ENCODE results near the gene TTC39C. TPM values are rescaled to one million over a fixed set of nuclear protein-coding genes. Genes with fewer than 3 reads are reported as not detected.

The TTC39C gene
- total and polyA plus RNA-seq, 2 donors (not counting 3 experiments of a cell fraction or from before 2014, with no cell fraction given): 0.61 to 6.2 TPM

DNA sequence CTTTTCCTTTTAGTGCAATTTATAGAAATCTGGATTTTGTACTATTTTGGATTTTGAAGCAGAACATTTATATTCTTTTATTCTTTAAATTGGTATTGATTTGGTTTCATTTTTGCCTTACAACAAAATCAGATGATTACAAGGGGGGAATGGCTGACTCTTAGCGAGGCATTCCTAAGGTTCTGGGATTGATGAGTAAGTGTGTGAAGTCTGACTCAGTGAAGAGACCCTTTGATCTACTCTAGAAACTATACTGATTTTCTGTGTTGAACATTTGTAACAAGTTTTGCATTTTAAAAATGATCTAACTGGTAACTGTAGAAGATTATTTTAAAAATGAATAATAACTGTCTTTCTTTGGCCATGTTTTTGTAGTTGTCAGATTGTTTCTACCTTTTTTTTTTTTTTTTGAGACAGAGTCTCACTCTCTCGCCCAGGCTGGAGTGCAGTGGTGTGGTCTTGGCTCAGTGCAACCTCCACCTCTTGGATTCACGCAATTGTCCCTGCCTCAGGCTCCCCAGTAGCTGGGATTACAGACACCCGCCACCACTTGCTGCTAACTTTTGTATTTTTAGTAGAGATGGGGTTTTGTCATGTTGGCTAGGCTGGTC, 48.7 kb downstream of the TTC39C start:
- FAIRE-seq (no peak), DNase-seq (ENCODE audit: low read depth, low spot score) (no peak)
- H4K20me1 ChIP-seq (replicated peaks; ENCODE audit: control insufficient read depth, extremely low read depth, insufficient read depth, low read length): no peaks in the 10 kb centered on the region
- H3K79me2 ChIP-seq (ENCODE audit: control insufficient read depth, insufficient read depth, low read length): no peaks in the 10 kb centered on the region
- dilution Hi-C loops (cut with MboI; ENCODE audit: extremely low pct_ligation_motif_present, low sequenced_read_pairs): no loop called here
- H2AFZ ChIP-seq (ENCODE audit: low read depth, low read length): no peak overlapping the region
- no peak overlapping the region for H3K4me3 ChIP-seq (replicated peaks in 1 of 3; ENCODE audit: insufficient read depth in 1 of 3, low read depth in 1 of 3, low read length in 3 of 3)
- no peaks in the 10 kb centered on the region for H3K27me3 ChIP-seq (ENCODE audit: control insufficient read depth in 2 of 2, insufficient read depth in 2 of 2, low read length in 2 of 2)
- no peaks in the 10 kb centered on the region for H3K9me3 ChIP-seq (replicated peaks; ENCODE audit: control insufficient read depth, insufficient read depth, low read length)
- H3K4me1 ChIP-seq (ENCODE audit: control insufficient read depth, extremely low read depth, insufficient read depth, low read length): no peaks in the 10 kb centered on the region
- POLR2A ChIA-PET: no interaction called here
- H3K27ac ChIP-seq (ENCODE audit: insufficient read depth, low read depth, low read length): no peak overlapping the region
- TF ChIP-seq FOS (IDR thresholded peaks at IDR 0.05; ENCODE audit: borderline replicate concordance, insufficient read depth, low read length): no peak
- no peak for TF ChIP-seq MYC (IDR thresholded peaks at IDR 0.05; ENCODE audit: low read depth, low read length)
- TF ChIP-seq, protein P1, sequence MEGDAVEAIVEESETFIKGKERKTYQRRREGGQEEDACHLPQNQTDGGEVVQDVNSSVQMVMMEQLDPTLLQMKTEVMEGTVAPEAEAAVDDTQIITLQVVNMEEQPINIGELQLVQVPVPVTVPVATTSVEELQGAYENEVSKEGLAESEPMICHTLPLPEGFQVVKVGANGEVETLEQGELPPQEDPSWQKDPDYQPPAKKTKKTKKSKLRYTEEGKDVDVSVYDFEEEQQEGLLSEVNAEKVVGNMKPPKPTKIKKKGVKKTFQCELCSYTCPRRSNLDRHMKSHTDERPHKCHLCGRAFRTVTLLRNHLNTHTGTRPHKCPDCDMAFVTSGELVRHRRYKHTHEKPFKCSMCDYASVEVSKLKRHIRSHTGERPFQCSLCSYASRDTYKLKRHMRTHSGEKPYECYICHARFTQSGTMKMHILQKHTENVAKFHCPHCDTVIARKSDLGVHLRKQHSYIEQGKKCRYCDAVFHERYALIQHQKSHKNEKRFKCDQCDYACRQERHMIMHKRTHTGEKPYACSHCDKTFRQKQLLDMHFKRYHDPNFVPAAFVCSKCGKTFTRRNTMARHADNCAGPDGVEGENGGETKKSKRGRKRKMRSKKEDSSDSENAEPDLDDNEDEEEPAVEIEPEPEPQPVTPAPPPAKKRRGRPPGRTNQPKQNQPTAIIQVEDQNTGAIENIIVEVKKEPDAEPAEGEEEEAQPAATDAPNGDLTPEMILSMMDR (IDR thresholded peaks at IDR 0.05; ENCODE audit: extremely low read depth in 1 of 2, insufficient read depth in 1 of 2, low read depth in 1 of 2, low read length in 2 of 2): no peak
- no peak for TF ChIP-seq JUN (IDR thresholded peaks at IDR 0.05; ENCODE audit: borderline replicate concordance, insufficient read depth, insufficient read length, low read depth)
- TF ChIP-seq, protein P2, sequence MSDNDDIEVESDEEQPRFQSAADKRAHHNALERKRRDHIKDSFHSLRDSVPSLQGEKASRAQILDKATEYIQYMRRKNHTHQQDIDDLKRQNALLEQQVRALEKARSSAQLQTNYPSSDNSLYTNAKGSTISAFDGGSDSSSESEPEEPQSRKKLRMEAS (IDR thresholded peaks at IDR 0.05; ENCODE audit: insufficient read depth, insufficient read length): no peak
- TF ChIP-seq POLR2AphosphoS5 (IDR thresholded peaks at IDR 0.05; ENCODE audit: insufficient read depth, low read depth, low read length): no peak
- TF ChIP-seq POLR2A (IDR thresholded peaks at IDR 0.05; ENCODE audit: low read depth, low read length): no peak
- no peak for TF ChIP-seq GATA2 (IDR thresholded peaks at IDR 0.05; ENCODE audit: insufficient read depth, insufficient read length, low read depth, low read length)
- TF ChIP-seq EZH2 (IDR thresholded peaks at IDR 0.05; ENCODE audit: borderline replicate concordance, low read depth, low read length, severe bottlenecking): no peak
- no peak overlapping the region for H3K4me2 ChIP-seq (ENCODE audit: insufficient read depth, low read length)
- H3K9me1 ChIP-seq (replicated peaks; ENCODE audit: control insufficient read depth, extremely low read depth, insufficient read depth, low read length): no peaks in the 10 kb centered on the region
- no peaks in the 10 kb centered on the region for H3K36me3 ChIP-seq (ENCODE audit: control insufficient read depth in 2 of 2, extremely low read depth in 1 of 2, insufficient read depth in 2 of 2, low read length in 2 of 2)
- CTCF ChIA-PET: no interaction called here
- H3K9ac ChIP-seq (replicated peaks; ENCODE audit: extremely low read depth, insufficient read depth, low read length): no peak overlapping the region
- intact Hi-C loops (cut with micrococcal nuclease): no loop called here
- BruUV-seq (replicated peaks): no TSS peak
